Measurements from ENCODE around the gene MYO10.
"Not testable (repeated sequence)": the region's sequence is repeated elsewhere in the genome, so short reads cannot be mapped to it uniquely, and the experiment has no call there.

MYO10 gene

GRCh38 chr5:16853518-16853917, 82.6 kb downstream of the MYO10 start:
- Mint-ChIP-seq H3K4me1 (no peaks in the 10 kb centered on the region), H3K27ac (no peak overlapping the region), H3K9me3 (no peaks in the 10 kb centered on the region), H3K36me3 (no peaks in the 10 kb centered on the region), H3K27me3 (no peaks in the 10 kb centered on the region), H3K4me3 (no peak overlapping the region)

- Mint-ChIP-seq H3K9me3 (no peaks in the 10 kb centered on the region), H3K4me3 (no peak overlapping the region), H3K27ac (no peak overlapping the region), H3K4me1 (no peaks in the 10 kb centered on the region), H3K36me3 (no peaks in the 10 kb centered on the region), H3K27me3 (no peaks in the 10 kb centered on the region)
Observed at GRCh38 chr5:16852251-16853005, 83.7 kb downstream of the MYO10 start.

- Mint-ChIP-seq H3K9me3 (no peaks in the 10 kb centered on the region), H3K4me1 (no peaks in the 10 kb centered on the region), H3K36me3 (no peaks in the 10 kb centered on the region), H3K27me3 (no peaks in the 10 kb centered on the region), H3K4me3 (no peak overlapping the region), H3K27ac (no peak overlapping the region)
Observed at GRCh38 chr5:16849775-16850174, 86.3 kb downstream of the MYO10 start.

GRCh38 chr5:16849181-16849580, 86.9 kb downstream of the MYO10 start:
- H3K36me3 Mint-ChIP-seq, result no peaks in the 10 kb centered on the region
- no peak overlapping the region for H3K27ac Mint-ChIP-seq
- no peak overlapping the region for H3K4me3 Mint-ChIP-seq
- no peaks in the 10 kb centered on the region for H3K4me1 Mint-ChIP-seq
- no peaks in the 10 kb centered on the region for H3K27me3 Mint-ChIP-seq
- no peaks in the 10 kb centered on the region for H3K9me3 Mint-ChIP-seq

GRCh38 chr5:16844952-16845351, 91.1 kb downstream of the MYO10 start:
- no peaks in the 10 kb centered on the region for H3K4me1 Mint-ChIP-seq
- H3K9me3 Mint-ChIP-seq, result no peaks in the 10 kb centered on the region
- peaks cover 10% of the 10 kb centered on the region for H3K27me3 Mint-ChIP-seq
- H3K36me3 Mint-ChIP-seq, result no peaks in the 10 kb centered on the region
- H3K27ac Mint-ChIP-seq, result no peak overlapping the region
- no peak overlapping the region for H3K4me3 Mint-ChIP-seq

GRCh38 chr5:16842896-16843295, 93.2 kb downstream of the MYO10 start:
- H3K36me3 Mint-ChIP-seq, result no peaks in the 10 kb centered on the region

GRCh38 chr5:16841416-16841815, 94.7 kb downstream of the MYO10 start:
- no peak overlapping the region for H3K4me3 Mint-ChIP-seq
- no peaks in the 10 kb centered on the region for H3K36me3 Mint-ChIP-seq
- peaks cover 12% of the 10 kb centered on the region for H3K27me3 Mint-ChIP-seq
- H3K4me1 Mint-ChIP-seq, result no peaks in the 10 kb centered on the region
- H3K9me3 Mint-ChIP-seq, result no peaks in the 10 kb centered on the region
- H3K27ac Mint-ChIP-seq, result no peak overlapping the region

More at GRCh38 chr5:16842896-16843295, 93.2 kb downstream of the MYO10 start:
- no peaks in the 10 kb centered on the region for H3K4me1 Mint-ChIP-seq
- no peak overlapping the region for H3K4me3 Mint-ChIP-seq
- no peak overlapping the region for H3K27ac Mint-ChIP-seq
- no peaks in the 10 kb centered on the region for H3K9me3 Mint-ChIP-seq
- peaks cover 10% of the 10 kb centered on the region for H3K27me3 Mint-ChIP-seq

GRCh38 chr5:16837305-16837704, 98.8 kb downstream of the MYO10 start:
- H3K9me3 Mint-ChIP-seq, result no peaks in the 10 kb centered on the region
- H3K27me3 Mint-ChIP-seq, result peaks cover 10% of the 10 kb centered on the region
- no peaks in the 10 kb centered on the region for H3K4me1 Mint-ChIP-seq
- H3K27ac Mint-ChIP-seq, result no peak overlapping the region
- H3K4me3 Mint-ChIP-seq, result no peak overlapping the region
- H3K36me3 Mint-ChIP-seq, result no peaks in the 10 kb centered on the region

GRCh38 chr5:16834029-16834428, 102.1 kb downstream of the MYO10 start:
- Mint-ChIP-seq H3K4me1 (no peaks in the 10 kb centered on the region), H3K4me3 (no peak overlapping the region), H3K27ac (no peak overlapping the region), H3K27me3 (peaks cover 5% of the 10 kb centered on the region), H3K9me3 (no peaks in the 10 kb centered on the region), H3K36me3 (no peaks in the 10 kb centered on the region)

- H3K4me3 Mint-ChIP-seq, H3K27me3 Mint-ChIP-seq, H3K4me1 Mint-ChIP-seq, H3K9me3 Mint-ChIP-seq, H3K27ac Mint-ChIP-seq, H3K36me3 Mint-ChIP-seq: not testable (repeated sequence)
Observed at GRCh38 chr5:16831326-16831725, 104.8 kb downstream of the MYO10 start.

- H3K36me3 Mint-ChIP-seq, result no peaks in the 10 kb centered on the region
- no peak overlapping the region for H3K27ac Mint-ChIP-seq
- no peaks in the 10 kb centered on the region for H3K4me1 Mint-ChIP-seq
- peaks cover 4% of the 10 kb centered on the region for H3K27me3 Mint-ChIP-seq
- H3K4me3 Mint-ChIP-seq, result no peak overlapping the region
- no peaks in the 10 kb centered on the region for H3K9me3 Mint-ChIP-seq
Observed at GRCh38 chr5:16827755-16828154, 108.3 kb downstream of the MYO10 start.

- Mint-ChIP-seq H3K36me3 (no peaks in the 10 kb centered on the region), H3K9me3 (no peaks in the 10 kb centered on the region), H3K27me3 (peaks cover 2% of the 10 kb centered on the region), H3K27ac (no peak overlapping the region), H3K4me1 (no peaks in the 10 kb centered on the region), H3K4me3 (no peak overlapping the region)
Observed at GRCh38 chr5:16826379-16827125, 109.5 kb downstream of the MYO10 start.

- Mint-ChIP-seq H3K27me3 (peaks cover under 1% of the 10 kb centered on the region), H3K36me3 (no peaks in the 10 kb centered on the region), H3K4me3 (no peak overlapping the region)
Observed at GRCh38 chr5:16819522-16820167, 116.4 kb downstream of the MYO10 start.

GRCh38 chr5:16815432-16815831, 120.7 kb downstream of the MYO10 start:
- no peaks in the 10 kb centered on the region for H3K4me1 Mint-ChIP-seq
- peaks cover 1% of the 10 kb centered on the region for H3K27me3 Mint-ChIP-seq
- no peaks in the 10 kb centered on the region for H3K36me3 Mint-ChIP-seq
- no peaks in the 10 kb centered on the region for H3K9me3 Mint-ChIP-seq
- no peak overlapping the region for H3K4me3 Mint-ChIP-seq
- H3K27ac Mint-ChIP-seq, result no peak overlapping the region

More at GRCh38 chr5:16819522-16820167, 116.4 kb downstream of the MYO10 start:
- H3K9me3 Mint-ChIP-seq, result no peaks in the 10 kb centered on the region
- H3K4me1 Mint-ChIP-seq, result no peaks in the 10 kb centered on the region
- no peak overlapping the region for H3K27ac Mint-ChIP-seq

- Mint-ChIP-seq H3K27ac (no peak overlapping the region), H3K27me3 (peaks cover 1% of the 10 kb centered on the region), H3K9me3 (no peaks in the 10 kb centered on the region), H3K4me1 (no peaks in the 10 kb centered on the region), H3K4me3 (no peak overlapping the region), H3K36me3 (no peaks in the 10 kb centered on the region)
Observed at GRCh38 chr5:16812911-16813310, 123.2 kb downstream of the MYO10 start.

- H3K27me3 Mint-ChIP-seq, result peaks cover 1% of the 10 kb centered on the region
- no peak overlapping the region for H3K4me3 Mint-ChIP-seq
- H3K4me1 Mint-ChIP-seq, result no peaks in the 10 kb centered on the region
- no peak overlapping the region for H3K27ac Mint-ChIP-seq
- H3K36me3 Mint-ChIP-seq, result no peaks in the 10 kb centered on the region
- no peaks in the 10 kb centered on the region for H3K9me3 Mint-ChIP-seq
Observed at GRCh38 chr5:16812448-16812847, 123.6 kb downstream of the MYO10 start.
